Tongue (tissue), 2 donors: ENCODE data around the gene FXYD6. TPM values are rescaled to one million over a fixed set of nuclear protein-coding genes. Genes with fewer than 3 reads are reported as not detected.

Source experiments
- DNase-seq: peaks from one replicate; pipeline ENCODE4 v3.0.0-alpha.2; 2015
- total RNA-seq: library from RNA; depleted of rRNA; stranded (reverse); fragments of >200 nt; gene quantifications from one replicate; pipeline ENCODE4 v1.2.3, GENCODE V29; 2014

Gene FXYD6
- total RNA-seq, 1 donor from 2014 or later = 78.6 TPM

DNA sequence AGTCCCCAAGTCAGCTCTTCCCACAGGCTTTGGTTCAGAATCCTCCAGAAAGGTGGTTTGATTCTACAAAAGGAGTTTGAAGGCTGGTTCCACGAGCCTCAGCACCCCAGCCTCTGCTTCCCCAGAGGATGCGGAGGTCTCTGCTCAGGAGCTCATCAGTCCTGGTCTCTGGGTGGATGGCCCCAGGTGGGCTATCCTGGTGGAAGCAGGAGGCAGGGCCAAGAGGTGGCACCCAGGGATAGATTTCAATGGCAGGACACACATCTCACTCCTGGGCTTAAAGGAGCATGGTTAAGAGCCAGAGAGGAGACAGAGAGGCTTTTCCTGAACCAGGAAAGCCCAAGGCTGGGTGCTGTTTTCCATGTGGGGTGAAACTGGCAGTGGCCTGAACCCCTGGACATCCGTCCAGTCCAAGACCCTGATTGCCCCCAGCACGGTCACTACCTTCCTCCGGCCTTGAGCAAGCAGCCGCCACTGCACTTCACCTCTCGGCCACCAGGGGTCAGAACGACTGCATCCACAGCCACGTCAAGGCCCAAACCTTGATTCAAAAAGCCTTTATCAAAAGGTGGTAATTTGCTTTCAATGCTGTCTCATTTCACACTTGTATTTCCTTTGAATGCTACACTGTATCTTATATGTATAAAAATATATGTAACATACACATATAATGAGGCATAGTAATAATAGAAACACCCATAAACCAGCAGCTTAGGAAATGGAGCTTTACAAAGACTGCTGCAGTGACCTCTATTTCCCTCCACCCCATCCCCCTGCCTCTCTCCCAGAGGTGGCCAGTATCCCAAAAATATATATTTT is 32.6 kb downstream of the FXYD6 start:
- DNase-seq = peak; percentile 88

DNA sequence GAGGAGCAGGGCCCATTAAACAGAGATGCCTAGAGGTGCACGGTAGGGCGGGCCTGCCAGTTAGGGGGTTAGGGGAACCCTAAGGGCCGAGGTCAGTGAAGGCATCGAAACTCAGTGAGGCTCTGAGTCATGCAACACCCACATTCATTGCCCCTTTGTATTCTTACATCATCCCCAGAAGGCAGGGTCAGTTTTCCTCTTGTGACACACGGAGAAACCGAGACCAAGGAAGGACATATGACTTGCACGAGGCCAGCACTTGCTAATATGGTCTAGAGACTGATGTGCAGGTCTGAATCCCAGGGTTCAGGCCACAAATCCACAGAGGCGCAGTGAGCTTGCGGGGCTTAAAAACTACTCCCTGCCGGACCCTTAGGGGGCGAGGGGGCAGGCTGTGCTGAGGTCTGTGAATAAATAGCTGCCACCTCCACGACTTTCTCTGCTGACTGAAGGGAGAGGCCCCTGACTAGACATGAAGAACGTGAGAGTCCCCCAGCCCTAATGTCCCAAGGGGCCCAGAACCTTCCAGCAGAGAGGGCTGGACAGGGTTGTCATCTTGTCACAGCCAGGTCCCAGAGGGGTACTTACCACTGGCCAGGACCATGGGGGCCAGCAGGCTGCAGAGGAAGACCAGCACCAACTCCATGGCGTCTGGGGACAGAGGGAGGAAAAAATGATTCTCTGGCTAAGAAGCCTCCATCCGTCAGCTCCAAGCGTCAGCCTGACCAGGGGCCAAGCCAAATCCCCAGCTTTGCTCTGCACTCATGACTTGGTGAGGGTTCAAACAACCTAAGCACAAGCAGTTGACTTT is 34.1 kb downstream of the FXYD6 start:
- no peak for DNase-seq

DNA sequence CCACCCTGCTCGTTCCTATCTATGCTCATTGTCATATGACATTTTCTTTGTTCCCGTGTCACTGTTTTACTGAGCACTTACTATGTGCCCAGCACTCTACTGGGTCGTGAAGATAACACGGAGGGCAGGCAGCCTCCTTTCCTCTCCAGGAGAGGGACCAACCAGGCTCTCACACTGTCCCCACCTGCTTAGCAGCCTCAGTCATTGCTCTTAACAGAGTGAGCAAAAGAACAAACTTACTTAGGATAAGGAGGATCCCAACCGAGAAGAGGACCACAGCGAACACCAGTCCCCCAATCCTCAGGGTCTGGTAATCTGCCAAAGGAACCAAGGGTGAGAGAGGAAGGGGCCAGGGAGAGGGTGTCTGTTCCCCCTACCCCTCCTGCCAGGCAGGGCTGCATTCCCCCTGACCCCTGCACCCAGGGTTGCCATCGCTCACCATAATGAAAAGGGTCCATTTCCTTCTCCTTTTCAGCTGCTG is 34.9 kb downstream of the FXYD6 start:
- DNase-seq = no peak

DNA sequence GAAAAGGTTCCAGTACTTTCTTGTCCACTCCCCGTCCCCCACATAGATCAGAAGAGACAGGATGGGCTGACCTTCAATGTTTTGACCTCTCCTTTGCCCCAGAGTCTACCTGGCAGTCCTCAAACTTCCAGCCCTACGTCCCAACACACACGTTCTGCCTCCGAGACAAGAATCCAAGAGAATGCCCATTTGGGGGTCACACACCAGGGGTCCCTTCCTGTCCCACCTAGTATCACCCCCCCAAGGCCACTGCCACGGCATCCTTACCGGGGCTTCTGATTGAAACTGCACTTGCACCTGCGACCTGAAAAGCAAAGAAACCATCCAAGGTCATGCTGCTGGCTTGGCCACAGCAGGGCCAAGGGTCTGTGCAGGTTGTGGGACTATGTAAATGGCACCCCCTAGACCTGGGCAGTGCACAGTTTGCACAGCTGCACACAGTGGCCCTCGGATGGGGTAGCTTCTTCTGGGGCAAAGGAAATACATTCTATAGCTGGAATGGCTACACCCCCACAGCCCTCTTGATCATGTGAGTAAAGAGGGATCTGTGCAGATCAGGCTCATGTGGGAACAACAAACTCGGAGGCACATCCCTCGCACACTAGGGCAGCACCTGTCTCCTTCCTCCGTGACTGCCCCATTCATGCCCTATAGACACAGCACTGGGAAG is 35.4 kb downstream of the FXYD6 start:
- no peak for DNase-seq

DNA sequence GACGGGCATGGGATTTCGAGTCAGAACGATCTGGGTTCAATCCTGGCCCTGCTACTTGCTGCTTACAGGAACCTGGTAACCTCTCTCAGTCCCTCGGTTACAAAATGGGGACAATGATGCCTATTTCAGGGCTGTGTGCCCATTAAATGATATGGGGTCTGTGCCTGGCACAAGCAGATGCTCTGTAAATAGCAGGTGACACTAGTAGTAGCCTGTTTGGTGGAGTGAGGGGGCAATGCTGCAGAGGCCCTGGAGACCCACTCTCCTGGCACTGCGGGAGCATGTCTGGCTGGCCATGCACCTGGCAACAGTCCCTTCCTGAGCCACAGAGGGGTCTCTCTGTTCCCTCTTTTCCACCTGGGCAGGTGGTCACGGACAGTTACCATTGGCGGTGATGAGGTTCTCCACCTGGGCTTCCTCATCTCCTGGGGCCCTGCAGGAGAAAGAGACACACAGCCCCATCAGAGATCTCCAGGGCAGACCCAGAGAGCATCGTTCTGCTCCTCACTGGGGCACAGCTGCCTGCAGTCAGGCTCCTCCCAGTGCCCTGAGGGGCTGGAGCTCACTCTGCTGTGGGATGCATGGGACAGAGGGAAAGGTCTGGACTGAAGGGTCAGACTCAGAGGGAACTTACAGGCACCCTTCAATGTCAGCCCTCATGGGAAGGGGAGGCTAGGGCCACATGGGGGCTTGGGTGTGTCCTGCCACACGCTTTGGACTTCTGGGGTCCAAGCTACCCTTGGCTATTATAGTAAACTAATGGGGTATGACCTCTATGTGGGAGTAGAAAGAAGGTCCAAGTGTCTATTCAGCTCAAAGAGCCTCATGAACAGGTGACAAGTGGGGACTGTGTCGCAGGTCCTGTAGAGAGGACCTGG is 36.3 kb downstream of the FXYD6 start:
- DNase-seq = no peak

DNA sequence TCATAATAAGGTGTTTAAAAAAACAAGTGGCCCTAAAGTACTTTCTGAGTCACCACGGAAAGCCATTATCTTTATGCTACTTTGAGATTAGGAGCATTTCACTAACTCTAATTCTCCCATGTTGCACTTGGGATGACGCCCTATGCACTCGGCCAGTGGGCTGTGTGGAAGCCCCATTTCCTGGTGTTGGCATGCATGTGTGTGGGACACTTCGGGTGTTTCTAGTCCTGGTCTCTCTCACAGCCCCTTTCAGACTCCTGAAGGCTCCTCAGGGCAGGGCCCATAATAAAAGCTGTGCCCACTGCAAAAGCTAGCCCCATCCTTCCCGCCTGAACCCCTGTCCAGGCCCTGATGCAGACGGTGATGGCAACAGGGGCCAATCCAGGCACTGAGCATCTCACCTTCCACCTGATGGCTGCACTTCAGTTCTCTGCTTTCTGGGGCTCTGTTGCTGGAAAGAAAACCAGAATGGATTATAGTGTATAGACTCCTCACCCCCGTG is 37.0 kb downstream of the FXYD6 start:
- DNase-seq = no peak

DNA sequence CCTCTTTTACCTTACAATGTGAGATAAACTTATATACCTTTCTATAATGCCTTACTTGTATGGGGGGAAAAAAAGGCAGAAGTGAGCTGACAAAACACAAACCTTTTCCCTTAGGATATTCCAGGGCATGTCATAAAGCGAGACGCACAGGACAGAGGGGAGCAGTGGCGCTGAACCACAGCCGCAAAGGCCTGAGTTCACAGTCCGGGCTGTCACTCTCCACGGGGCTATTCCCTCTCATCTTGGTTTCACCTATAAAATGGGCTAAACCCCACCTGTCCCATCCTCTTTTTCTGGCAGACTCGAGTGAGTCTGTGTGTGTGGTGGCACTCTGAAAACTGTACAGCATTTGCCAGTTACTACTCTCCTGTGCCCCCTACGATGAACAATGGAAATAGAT is 37.6 kb downstream of the FXYD6 start:
- no peak for DNase-seq

DNA sequence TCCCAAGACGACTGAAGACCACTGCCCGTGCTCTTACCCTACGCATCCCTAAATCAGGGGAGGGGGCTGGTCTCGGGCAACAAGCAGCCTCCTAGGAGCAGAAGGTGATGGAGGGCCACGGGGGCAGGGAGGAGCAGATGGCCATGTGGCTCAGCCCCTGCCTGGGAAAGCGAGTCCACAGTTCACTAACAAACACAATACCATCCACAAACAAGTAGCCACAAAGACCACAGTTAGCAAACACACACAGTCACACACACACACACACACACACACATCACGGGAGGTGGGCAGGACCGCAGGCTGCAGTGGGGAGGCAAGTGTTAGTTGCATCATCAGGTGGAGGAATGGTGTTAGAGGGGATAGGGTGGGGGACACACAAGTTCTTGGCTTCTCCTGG is 38.7 kb downstream of the FXYD6 start:
- no peak for DNase-seq

DNA sequence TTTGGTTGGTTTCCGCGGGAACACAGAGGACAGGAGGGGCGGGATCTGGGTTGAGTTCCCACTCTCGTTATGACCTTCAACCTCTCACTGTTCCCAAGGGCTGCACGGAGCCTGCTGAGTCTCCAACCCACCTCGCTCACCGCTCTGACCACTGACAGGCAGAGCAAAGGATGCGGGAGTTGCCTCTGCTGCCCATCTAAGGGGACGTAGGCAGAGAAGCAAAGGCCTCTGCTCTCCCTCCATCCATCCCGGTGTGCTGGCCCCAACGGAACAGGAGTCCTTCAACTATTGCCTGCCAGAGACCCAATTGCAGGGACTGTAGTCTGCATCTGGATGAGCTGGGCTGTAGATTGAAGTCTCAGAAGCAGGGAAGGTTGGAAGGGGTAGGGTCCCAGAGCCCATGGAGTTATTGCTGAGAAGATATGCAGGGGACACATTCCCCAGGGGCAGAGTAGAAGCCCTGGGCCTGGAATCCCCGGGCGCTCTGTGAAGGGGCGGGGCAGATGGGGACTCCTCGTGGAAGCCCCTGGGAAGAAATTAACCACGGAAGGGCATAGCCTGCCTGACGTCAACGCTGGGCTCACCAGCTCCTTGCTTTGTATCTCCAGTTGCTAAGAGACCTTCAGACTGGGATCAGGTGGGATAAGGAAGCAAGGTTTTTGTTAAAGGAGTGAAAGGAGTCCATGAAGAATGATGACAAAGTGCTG is 39.2 kb downstream of the FXYD6 start:
- no peak for DNase-seq

DNA sequence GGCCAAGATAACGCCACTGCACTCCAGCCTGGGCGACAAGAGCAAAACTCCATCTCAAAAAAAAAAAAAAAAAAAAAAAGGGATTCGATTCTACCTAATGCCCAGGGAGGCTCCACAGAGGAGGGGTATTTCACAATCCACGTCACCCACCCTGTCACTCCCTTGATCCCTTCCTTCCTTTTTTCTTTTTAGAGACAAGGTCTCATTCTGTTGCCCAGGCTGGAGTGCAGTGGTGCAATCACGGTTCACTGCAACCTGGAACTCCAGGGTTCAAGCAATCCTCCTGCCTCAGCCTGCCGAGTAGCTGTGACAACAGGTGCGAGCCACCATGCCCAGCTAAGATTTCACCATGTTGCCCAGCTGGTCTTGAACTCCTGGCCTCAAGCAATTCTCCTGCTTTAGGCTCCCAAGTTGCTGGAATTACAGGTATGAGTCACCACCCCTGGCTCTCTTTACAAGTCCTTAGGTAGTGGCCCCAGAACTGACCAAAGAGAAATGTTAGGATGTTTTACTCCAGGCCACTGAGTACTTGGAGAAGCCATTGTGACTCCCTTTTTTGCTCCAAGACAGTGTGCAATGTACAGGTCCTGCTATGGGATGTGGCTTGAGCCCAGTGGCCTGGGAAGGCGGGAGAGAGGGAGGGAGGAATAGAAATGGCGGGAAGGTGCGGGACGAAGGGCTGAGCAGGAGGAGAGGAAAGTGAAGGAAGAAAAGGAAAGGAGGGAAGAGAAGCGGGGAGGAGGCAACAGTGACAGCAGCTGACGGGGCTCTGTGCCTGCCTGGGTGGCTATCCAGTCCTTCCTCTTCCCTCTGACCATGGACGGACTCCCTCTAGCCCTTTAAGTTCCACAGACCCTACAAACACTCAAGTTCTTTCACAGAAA is 40.1 kb downstream of the FXYD6 start:
- DNase-seq = no peak

DNA sequence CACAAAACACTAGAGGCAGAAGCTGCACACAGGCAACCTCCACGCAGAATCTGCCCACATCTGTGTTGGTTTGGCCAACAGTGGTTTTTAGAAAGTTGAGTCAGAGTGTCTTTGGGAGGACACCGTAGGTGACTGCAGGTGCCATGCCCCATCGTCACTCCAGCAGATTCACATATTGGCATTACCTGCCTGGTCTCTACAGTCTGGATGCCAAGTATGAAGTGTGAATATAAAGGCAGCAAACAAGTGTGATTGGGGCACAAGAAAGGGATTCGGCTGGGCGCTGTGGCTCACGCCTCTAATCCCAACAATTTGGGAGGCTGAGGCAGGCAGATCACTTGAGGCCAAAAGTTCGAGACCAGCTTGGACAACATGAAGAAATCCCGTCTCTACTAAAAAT is 40.9 kb downstream of the FXYD6 start:
- DNase-seq = no peak

DNA sequence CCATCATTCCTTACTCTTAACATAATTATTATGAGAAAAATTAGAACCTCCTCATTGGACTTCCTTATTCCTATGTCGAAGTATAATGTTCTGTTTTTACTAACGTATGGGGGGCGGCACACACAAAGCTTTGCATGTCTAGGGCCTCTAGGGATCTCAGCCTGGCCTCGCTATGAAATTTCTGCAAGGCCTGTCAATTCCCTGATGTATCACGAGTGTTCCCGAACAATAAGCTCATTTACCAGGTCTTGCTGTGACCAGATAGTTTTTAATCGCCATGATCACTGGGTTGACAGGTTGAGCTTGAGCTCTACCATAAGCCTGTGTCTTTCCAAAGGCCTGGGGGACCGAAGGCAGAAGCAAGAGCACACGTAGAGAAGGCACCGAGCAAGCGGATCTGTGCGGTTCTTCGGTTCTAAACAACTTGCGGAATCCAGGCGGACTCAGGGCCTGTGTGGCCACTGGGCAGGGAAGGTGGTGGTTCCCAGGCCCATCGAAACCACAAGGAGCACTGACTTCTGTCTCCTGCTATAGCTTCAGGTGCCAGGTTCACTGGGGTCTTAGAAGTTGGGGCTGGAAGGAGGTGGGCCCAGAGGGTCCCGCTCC is 41.5 kb downstream of the FXYD6 start:
- DNase-seq = no peak

DNA sequence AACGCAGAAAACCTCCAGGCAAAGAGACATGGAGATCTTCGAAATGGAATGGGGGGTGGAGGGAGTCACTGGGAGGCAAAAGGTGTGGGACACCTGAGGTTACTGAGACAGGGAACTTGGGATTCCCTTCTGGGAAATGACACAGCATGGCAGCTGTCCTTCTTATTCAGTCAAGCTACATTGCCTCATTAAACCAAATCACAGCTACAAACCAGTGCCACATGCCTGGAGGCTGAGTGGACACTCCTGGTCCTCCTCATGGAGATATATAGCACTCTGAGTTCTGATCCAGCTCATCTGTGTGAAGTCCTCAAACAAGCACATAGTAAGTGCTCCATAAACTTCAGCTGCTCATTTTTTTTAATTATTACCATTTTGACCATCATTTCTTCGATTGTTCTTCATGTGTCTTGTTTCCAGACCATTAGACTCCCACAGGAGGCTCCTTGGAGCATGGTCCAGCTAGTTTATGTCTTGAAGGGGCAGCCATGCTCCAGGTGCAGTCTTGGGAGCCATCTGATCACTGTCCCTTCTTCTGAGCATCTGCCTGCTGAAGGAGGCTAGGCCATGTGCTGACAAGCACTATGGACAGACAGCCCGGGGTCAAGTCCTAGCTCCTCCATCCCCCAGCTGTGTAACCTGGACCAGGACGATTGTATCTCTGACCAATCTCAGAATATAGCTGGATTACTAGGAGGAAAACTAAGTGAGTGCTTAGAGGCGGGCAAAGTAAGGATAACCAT is 42.2 kb downstream of the FXYD6 start:
- no peak for DNase-seq

DNA sequence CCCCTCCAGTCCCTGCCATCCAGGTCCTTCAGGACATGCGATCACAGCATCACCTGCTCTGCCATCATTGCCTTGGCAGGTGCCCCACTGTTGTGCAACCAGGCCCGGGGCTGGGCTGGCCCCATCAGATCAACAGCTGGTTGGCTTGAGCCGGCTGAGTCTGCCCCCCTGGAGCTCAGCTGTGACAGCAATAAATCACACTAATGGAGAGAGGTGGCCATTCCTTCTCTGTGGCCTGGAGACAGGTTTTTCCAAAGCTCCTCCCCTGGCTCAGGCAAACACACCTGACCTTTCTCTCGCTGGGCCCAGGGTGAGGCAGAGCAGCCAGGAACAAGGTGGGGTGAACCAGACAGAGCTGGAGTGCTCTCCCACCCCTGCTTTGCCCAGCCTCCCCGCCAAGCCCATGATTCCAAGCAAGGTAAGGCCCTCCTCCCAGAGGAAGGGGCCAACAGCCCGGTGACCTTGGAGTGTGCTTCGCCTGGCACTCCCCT is 43.0 kb downstream of the FXYD6 start:
- DNase-seq = peak; percentile 63

DNA sequence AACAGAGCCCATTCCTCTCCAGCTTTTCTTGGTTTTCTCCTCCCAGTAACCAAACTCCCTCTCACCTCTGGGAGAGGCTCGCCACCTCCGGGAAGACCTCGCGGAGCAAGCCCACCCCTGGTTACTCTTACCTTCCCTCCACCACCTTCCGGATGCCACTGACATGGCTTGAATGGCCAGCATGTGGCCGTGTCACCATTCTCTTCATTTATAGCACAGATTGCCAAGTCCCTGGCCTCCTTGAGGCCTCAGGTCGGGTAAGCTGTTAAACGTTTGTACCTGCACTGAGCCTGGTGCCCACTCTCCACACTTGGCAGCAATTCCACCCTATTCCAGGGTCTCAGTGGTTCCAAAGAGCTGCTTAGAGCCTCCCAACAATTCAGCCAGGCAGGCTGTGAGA is 43.9 kb downstream of the FXYD6 start:
- DNase-seq = no peak

DNA sequence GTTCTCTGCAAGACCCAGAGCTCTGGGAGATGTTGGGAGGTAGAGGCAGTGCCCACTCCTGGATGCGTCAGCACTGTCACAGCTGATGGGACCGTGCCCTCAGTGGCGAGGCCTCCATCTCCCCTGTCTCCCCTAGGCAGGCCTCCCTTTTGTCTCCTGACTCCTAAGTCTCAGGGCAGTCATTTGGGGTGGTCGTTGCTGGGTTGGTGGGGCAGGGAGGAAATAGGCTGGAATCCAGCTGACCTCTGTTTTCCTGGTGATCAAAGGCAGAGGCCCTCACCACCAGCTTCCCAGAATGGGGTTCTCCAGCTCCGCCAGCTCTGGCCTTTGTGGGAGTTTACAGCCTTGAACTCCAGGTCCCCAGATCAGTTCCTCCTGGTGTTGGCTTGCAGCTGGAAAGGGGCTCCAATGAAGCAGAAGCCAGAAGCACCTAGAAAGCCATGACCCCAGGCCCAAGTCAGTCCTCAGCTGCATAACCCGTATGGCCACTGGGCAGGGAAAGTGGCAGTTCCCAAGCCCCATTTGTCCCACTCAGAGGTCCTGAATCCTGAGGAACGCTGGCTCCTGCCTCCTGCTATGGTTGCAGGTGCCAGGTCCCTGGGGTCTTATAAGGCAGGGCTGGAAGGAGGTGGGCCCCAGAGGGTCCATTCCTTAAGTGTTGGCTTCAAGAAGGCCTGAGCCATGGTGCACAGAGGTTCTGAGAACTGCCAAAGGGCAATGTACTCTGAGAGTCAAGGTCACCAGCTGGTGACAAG is 44.6 kb downstream of the FXYD6 start:
- no peak for DNase-seq

DNA sequence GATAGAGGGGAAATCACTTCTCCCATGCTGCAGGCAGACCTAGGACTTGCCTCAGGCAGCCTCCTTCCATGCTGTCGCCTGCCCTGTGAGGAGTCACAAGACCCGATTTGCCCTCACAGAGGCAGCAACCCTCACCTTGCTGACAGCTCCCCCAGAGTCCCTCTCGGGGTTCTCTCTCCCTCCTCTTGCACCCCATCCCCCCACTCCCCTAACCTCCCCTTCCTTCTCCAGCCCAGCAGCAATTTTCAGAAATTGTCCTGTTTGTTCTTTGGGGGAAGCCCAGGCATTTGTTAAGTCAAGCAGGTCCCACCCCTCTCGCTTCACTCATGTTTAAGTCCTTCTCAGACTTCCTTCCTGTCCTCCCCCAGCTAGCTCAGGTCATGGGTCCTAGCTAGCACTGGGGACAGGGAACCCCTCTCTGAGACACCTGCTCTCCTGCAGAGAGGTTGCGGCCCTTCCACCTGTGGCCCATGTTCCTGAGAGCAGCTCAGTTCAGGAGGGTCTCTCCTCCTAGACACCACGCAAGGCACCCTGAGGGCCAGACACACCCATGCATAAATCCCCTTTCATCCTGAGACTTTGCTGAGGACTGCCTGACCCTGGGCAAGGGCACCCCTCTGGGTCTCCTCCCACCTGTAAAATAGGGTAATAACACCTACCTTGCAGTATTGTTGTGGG is 45.6 kb downstream of the FXYD6 start:
- no peak for DNase-seq
